ENCODE data around the gene AATF. TPM values are rescaled to one million over a fixed set of nuclear protein-coding genes. Genes with fewer than 3 reads are reported as not detected.

The AATF gene
- total and polyA plus RNA-seq, 2 donors from 2014 or later, result 36.8 to 50.4 TPM

- no peak for FAIRE-seq
Measured at GRCh38 chr17:36949461-36949927, 740 bp downstream of the AATF start.

GRCh38 chr17:36950027-36950426, 1.3 kb downstream of the AATF start:
- intact Hi-C loops (cut with DNase I), result no loop called here
- TF ChIP-seq CTCF (IDR thresholded peaks at IDR 0.05; ENCODE audit: borderline replicate concordance, extremely low read depth, insufficient read depth), result no peak
- Histone ChIP-seq H3K36me3 (ENCODE audit: control insufficient read depth in 2 of 3, insufficient read depth in 3 of 3, low read length in 3 of 3) (peaks cover 5 to 27% (median 16%) of the 10 kb centered on the region in 3 donors), H3K4me1 (ENCODE audit: control insufficient read depth in 2 of 3, insufficient read depth in 2 of 3, low read depth in 1 of 3, low read length in 3 of 3) (peaks cover 0 to 15% (median 14%) of the 10 kb centered on the region in 3 donors), H3K27ac (ENCODE audit: low read depth in 2 of 2, low read length in 2 of 2) (no peak overlapping the region), H3K4me3 (ENCODE audit: low read length in 3 of 3) (peak overlapping the region; percentile 73 to 91 (median 86)), H3K27me3 (ENCODE audit: control insufficient read depth, insufficient read depth, low read length) (peaks cover 12% of the 10 kb centered on the region), H3K9ac (ENCODE audit: low read length in 3 of 3) (peak overlapping the region in 2 of 3 donors; percentile 35 to 86), H3K9me3 (ENCODE audit: control insufficient read depth in 2 of 3, insufficient read depth in 1 of 3, low read length in 3 of 3) (no peaks in the 10 kb centered on the region)
- DNase-seq (no peak), FAIRE-seq (no peak)

More at GRCh38 chr17:36949461-36949927, 740 bp downstream of the AATF start:
- H3K4me3 ChIP-seq (ENCODE audit: low read length in 3 of 3), result peak overlapping the region; percentile 73 to 91 (median 86)
- H3K27ac ChIP-seq (ENCODE audit: low read depth in 2 of 2, low read length in 2 of 2), result peak overlapping the region; percentile 89 to 94
- intact Hi-C loops (cut with DNase I), result no loop called here
- no peak for DNase-seq
- peaks cover 16% of the 10 kb centered on the region for H3K27me3 ChIP-seq (ENCODE audit: control insufficient read depth, insufficient read depth, low read length)
- peaks cover 5 to 26% (median 14%) of the 10 kb centered on the region in 3 donors for H3K36me3 ChIP-seq (ENCODE audit: control insufficient read depth in 2 of 3, insufficient read depth in 3 of 3, low read length in 3 of 3)
- TF ChIP-seq CTCF (IDR thresholded peaks at IDR 0.05; ENCODE audit: borderline replicate concordance, extremely low read depth, insufficient read depth), result no peak
- peaks cover 0 to 15% (median 14%) of the 10 kb centered on the region in 3 donors for H3K4me1 ChIP-seq (ENCODE audit: control insufficient read depth in 2 of 3, insufficient read depth in 2 of 3, low read depth in 1 of 3, low read length in 3 of 3)
- H3K9me3 ChIP-seq (ENCODE audit: control insufficient read depth in 2 of 3, insufficient read depth in 1 of 3, low read length in 3 of 3), result no peaks in the 10 kb centered on the region
- H3K9ac ChIP-seq (ENCODE audit: low read length in 3 of 3), result peak overlapping the region; percentile 33 to 86 (median 35)

- Histone ChIP-seq H3K27ac (ENCODE audit: low read depth in 2 of 2, low read length in 2 of 2) (no peak overlapping the region), H3K27me3 (ENCODE audit: control insufficient read depth, insufficient read depth, low read length) (peaks cover 6% of the 10 kb centered on the region), H3K36me3 (ENCODE audit: control insufficient read depth in 2 of 3, insufficient read depth in 3 of 3, low read length in 3 of 3) (peaks cover 5 to 31% (median 20%) of the 10 kb centered on the region in 3 donors), H3K9me3 (ENCODE audit: control insufficient read depth in 2 of 3, insufficient read depth in 1 of 3, low read length in 3 of 3) (no peaks in the 10 kb centered on the region), H3K9ac (ENCODE audit: low read length in 3 of 3) (no peak overlapping the region), H3K4me3 (ENCODE audit: low read length in 3 of 3) (no peak overlapping the region), H3K4me1 (ENCODE audit: control insufficient read depth in 2 of 3, insufficient read depth in 2 of 3, low read depth in 1 of 3, low read length in 3 of 3) (peaks cover 0 to 15% (median 14%) of the 10 kb centered on the region in 3 donors)
- no peak for TF ChIP-seq CTCF (IDR thresholded peaks at IDR 0.05; ENCODE audit: borderline replicate concordance, extremely low read depth, insufficient read depth)
- DNase-seq (no peak), FAIRE-seq (no peak)
- intact Hi-C loops (cut with DNase I), result no loop called here
Measured at GRCh38 chr17:36951084-36951789, 2.5 kb downstream of the AATF start.

Data from kidney (tissue), 14 donors.